ENCODE measurements around the gene SNAP25.

SNAP25 gene

DNA sequence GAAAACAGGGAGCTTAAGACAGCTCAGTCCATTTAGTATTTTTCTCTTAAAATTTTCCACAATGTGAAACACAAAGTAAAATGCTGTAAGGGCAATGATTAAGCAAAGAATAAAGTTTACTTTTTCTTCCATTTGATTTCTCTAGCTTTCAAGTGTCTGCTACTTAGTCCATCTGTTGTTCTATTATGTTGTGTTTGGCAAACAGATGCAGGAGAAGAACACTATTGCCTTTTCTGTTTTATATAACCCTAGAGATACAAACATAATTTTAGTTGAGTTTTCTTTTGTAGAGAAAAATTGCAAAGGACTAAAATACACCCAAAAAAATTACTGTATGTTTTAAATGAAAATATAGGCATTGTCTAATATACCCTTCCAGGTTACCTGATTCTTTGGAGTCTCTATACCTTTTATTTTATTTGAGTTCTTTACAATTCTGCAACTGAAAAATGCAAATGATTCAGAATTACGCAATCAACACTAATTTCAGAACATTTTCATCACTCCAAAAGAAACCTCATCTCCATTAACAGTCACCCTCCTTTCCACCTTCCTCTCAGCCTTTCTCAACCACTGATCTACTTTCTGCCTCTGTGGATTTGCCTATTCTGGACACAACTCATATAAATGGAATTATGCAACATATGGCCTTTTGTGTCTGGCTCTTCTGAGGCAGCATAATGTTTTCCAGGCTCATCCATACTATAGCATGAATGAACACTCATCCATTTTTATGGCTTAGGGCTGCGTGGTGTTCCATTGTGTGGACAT lies 118.5 kb downstream of the SNAP25 start:
- DNase-seq, result peak; percentile 39

DNA sequence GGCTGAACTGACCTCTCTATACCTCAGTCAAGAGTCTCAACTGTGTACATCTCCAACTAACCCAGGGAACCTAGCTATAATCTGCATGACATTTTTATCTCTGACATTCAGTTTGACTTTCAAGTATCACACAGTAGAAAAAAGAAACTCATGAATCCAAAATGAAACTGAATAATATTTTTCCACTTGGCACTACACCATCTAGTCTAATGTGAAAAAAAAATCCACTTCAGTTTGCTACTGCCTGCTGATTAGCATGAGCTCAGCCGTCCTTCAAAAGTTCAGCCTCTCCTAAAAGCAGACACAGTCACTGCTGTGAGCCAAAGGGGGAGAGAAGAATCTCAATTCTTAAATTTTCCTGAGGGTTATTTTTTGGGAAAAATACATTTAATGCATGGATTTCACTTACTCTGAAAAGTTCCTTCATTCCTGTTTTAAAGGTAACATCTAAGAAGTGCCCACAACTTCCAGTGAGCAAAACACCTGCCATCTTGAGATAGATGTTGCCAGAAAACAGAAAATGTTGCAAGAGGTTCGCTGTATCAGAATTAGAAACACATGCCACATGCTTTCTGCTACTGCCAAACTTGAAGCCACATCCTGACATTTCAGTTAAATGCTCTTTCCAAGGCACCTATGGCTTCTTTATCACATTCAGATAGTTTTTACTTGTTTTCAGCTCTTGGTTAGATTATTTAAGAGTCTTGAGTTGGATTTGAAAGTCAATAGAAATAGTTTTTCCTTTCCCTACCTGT lies 120.0 kb downstream of the SNAP25 start:
- peak; percentile 20 for DNase-seq

GRCh38 chr20:10339609-10340008 lies 121.0 kb downstream of the SNAP25 start:
- DNase-seq, result no peak

- no peak for DNase-seq
Observed at GRCh38 chr20:10342152-10342551, 123.5 kb downstream of the SNAP25 start.

DNA sequence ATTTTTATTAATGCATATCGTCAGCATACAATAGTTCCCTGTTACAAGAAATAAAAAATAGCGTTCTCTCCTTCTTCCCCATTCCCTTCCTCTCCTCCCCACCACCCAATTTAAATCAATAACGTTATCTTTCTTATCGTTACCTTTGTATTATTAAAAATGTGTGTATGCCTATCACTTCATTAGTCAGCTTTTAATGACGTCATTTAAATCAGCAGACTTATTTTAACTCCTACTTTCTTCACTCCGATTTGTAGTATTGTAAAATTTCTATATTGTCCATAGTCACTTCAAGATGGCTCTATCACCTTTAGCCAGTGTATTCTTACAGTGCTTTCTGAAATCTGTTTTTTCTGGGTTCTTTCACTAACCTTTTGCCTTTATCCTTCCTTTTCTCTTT lies 126.3 kb downstream of the SNAP25 start:
- no peak for DNase-seq

DNA sequence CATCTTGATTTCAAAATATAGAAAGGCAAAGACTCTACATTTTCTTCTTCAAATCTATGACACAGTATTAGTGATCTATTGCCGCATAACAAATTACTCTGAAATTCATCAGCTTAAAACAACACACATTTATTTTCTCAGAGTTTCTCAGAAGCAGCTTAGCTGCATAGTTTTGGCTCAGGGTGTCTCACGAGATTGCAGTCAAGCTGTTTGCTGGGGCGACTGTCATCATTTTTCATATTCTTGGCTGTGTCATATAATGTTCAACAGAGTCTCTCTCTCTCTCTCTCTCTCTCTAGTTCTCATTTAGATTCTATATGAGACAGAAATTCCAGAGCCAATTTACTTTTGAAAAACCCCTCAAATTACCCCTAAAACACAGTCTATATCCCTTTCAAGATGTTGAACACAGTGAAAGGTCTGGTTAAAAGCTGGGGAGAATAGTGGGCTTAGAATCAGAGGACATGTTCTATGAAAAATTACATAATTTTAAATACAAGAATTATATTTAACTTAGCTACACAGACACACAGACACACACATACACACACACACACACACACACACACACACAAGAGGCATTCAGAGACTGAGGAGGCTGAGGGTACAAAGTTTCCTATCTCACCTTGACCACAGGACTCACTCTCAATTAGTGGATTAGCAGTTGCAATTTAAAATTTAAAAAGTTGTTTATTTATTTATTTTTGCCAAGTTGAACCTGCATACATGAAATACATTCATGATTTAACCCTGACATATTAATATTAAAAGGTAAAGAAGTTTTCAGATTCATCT lies 128.7 kb downstream of the SNAP25 start:
- DNase-seq, result no peak

DNA sequence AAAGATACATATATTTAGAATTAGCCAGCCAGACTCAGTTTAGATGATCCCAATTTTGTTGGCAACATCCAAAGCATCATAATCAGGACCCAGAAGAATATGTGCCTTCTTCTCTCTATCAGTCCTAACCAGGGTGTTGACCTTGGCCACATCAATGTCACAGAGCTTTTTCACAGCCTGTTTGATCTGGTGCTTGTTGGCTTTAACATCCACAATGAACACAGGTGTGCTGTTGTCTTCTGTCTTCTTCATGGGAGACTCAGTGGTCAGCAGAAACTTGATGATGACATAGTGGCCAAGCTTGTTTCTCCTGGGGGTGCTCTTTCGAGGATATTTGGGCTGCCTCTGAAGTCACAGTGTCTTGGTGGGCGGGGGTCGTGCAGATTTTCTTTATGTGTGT lies 130.5 kb downstream of the SNAP25 start:
- no peak for DNase-seq

DNA sequence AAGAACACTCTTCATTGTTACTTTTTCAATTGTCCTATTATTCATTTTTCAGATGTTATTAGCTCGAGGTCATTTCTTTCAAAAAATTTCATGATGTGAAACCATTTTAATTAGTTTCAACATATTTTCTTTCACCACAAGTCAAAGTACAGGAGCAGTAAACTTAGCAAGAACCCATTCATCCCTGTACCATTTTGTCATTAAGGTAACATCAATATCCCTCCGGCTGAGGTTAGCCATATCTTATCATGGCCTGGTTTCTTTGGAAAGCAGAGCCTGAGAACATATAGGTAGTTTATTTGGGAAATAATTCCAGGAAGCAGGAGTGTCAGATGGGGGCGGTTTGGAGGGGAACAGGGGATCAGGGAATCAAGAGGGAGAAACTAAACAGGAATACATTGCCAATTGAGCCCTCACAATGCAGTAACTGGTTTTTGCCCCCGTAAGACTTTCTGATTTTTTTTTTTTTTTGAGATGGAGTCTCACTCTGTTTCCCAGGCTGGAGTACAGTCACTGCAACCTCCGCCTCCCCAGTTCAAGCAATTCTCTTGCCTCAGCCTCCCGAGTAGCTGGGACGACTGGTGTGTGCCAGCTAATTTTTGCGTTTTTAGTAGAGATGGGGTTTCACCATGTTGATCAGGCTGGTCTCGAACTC lies 131.7 kb downstream of the SNAP25 start:
- DNase-seq, result no peak

GRCh38 chr20:10352934-10353824 lies 134.5 kb downstream of the SNAP25 start:
- no peak for DNase-seq

DNA sequence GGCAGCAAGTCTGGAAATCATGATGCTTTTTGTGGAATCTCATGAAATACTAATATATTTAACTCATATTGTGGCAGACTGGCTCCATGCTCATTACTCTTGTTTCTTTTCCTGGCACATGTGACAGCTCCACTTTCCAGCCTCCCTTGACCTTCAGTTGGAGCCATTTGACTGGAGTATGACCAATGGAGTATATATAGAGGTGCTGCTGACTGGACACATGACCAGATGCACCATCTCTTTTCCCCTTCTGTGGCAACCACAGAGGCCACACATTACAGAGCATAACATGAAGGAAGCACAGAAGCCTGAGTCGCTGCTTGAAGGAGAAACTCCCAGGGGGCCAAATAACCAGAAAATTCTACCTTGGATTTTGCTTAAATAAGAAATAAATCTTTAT lies 138.0 kb downstream of the SNAP25 start:
- DNase-seq, result no peak

Data from OCI-M1 (cell line).